Myocyte (in vitro differentiated cells): ENCODE measurements around the gene NDUFAF8. TPM values are rescaled to one million over a fixed set of nuclear protein-coding genes. Genes with fewer than 3 reads are reported as not detected.

Source experiments
- DNase-seq: peaks from one replicate; pipeline ENCODE4 v3.0.0-alpha.2; 2012; ENCODE audit warnings: low read depth
- total RNA-seq: library from RNA; depleted of rRNA; stranded (reverse); fragments of >200 nt; gene quantifications from 2 replicates; pipeline ENCODE4 v1.2.3, GENCODE V29; 2014

The NDUFAF8 gene
- total RNA-seq, 1 donor from 2014 or later = 29.2 TPM

DNA sequence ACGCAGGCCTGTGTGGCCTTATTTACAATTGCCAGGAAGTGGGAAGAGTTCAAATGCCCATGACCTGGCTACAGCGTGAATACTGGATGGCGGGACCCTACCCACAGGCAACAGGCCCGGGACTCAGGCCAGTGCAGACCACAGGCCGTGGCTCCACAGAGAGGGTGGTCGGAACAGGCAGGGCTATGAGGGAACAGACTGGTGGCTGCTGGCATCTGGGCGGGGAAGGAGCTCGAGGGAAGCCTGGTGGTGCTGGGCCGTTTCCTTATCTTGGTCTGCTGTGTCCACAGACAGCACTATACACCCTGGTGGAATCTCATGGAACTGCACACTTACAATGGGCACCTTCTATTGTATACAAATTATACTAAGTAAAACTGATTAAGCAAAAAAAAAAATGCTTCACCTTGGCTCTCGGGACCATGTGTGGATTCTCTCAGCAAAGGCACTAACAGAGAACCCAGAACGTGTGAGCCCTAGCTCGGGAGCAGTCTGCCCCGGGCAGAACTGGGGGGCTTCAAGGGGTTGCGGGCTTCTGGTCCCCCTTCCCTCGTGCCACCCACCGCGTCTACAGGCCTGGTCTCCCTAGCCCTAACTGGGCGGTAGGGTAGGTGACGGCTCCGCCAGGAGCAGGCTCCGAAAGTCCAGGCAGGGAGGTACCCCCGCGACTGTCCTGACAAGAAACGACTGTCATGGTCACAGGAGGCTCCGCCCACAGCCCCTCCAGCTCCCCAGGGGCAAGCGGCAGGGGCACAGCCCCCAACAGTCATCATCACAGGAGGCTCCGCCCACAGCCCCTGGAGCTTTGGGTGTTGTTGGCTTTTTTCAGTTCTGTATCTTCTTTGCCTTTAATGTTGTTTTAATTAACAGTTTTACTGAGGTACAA is 38.2 kb upstream of the NDUFAF8 start:
- peak; percentile 78 for DNase-seq

DNA sequence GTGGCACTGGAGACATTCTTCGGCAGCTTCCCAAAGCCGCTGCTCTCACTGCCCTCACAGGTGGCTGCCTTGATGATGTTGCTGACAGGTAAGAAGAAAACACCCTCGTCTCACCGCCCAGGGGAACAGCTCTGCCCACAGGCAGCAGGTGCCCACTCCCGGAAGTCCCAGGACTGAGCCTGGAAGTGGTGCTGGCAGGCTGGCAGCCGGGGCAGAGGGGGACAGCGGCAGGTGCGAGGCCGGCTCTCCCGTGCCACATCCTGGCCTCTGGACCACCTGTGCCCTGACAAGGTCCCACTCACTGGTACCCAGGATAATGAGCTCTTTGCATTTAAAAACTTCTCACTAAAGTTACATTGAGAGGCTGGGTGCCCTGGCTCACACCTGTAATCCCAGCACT is 36.8 kb upstream of the NDUFAF8 start:
- DNase-seq = no peak

DNA sequence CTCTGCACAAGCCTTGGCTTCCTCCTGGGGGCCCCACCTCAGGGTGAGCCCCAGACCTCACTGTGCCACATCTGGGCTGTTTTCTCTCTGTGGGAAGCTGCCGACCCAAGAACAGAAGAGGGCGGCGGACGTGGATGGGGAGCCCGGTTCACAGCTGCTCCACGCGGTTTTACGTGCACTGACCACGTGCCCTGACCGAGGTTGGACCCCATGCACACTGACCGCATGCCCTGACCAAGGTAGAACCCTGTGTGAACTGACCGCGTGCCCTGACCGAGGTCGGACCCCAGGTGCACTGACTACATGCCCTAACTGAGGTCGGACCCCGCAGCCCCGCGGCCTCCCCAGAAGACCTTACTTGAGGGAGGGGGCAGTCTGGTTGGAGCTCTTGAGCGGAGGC is 36.0 kb upstream of the NDUFAF8 start:
- no peak for DNase-seq

DNA sequence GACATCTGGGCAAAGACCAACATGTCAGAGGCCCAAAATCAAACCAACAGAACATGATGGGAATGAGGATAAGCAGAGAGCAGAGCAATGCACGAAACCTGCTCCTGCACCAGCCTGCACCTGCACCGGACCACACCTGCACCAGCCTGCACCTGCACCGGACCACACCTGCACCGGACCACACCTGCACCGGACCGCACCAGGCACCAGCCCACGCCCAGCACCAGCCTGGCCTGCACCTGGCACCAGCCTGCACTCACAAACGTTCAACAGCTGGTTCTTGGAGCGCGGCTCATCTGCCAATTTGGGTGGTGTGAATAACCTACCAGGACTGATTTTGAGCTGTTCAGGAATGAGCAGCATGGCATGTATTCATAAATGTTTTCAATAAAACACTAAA is 34.5 kb upstream of the NDUFAF8 start:
- no peak for DNase-seq

DNA sequence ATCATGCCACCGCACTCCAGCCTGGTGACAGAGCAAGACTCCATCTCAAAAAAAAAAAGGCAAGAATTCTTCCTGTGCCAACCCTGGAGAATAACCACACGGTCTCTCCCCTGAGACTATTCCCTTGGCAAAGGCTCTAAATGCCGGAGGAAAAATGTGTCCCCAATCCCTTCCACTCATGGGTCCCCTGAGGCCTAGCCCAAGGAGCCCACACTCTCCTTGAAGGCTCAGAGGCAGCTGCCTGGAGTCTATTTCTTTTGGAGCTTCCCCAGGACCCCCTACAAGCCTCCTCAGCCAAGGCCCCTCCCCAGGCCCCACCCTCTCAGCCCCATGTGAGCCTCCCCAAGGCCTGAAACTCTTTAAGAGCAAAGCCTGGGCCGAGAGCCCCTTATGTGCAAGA is 33.0 kb upstream of the NDUFAF8 start:
- DNase-seq = no peak

DNA sequence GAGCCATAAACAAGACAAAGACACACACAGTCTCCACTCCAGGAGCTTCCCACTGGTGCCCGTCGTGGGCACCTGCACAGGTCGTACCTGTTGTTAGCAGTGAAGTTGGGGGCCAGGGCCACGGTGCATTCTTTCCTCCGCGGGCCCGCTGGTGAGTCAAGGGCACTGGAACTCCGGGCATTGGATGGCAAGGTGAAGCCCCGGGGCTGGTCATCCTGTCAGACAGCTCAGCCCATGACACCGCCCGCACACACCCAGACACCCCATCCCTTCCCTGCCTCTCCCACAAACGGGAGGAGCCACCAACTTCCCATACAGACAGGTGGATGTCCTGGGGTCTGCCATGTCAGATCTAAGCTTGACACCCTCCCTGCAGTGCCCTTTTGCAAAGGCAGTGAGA is 32.5 kb upstream of the NDUFAF8 start:
- DNase-seq = no peak

DNA sequence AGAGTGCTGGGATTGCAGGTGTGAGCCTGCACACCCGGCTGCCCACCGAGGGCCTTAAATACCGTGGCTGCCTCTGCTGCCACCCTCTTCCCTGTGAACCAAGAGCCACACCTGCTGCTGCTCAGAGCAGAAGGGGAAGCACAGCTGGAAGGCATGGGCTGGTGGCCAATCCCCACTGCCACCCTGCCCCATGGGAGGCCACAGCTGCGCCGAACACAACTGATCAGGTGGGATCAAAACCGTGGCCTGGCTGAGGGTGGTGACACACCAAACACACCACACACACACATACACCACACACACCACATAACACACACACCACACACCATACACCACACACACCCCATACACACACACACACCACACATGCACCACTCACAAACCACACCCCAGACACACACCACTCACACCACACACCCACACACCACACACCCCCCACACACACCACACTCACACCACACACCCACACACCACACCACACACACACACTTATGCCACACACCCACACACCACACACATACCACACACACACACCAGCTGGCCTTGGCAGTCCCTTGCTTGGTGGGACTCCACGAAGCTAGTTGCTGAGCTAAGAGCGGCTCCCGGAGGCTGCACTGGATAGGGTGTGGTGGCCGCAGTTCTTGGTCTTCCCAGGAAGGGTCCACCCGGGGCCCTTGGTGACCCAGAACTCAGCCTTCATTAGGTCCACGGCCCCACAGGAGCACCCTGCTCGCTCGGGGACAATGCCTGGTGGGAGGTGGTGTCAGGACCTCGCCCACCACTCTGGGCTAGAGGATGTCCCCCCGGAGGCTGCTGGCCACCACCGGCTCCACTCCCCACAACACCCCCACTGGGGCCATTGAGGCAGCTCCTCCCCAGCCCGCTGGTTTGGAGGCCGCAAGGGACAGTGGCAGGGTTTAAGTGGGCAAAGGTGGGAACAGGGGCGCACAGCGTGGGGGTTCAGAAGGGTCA is 31.2 kb upstream of the NDUFAF8 start:
- peak; percentile 53 for DNase-seq

DNA sequence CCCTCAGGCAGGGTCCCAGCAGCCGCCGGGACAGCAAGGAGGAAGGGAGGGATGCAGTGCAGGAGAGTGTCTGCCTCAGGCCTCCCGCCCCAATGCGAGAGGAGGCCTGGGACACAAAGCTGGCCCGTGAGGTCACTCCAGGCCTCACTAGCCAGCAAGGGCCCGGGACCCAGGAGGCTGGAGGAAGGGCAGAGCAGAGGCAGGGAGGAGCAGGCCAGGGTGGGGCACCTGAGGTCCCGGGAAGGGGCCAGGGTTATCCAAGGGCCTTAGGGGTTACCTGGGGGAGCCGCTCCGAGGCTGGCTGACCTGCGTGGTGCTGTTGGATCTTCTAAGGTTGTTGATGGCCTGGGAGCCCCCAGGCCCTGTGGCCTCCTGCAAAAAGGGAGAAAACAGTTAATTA is 30.5 kb upstream of the NDUFAF8 start:
- DNase-seq = no peak

DNA sequence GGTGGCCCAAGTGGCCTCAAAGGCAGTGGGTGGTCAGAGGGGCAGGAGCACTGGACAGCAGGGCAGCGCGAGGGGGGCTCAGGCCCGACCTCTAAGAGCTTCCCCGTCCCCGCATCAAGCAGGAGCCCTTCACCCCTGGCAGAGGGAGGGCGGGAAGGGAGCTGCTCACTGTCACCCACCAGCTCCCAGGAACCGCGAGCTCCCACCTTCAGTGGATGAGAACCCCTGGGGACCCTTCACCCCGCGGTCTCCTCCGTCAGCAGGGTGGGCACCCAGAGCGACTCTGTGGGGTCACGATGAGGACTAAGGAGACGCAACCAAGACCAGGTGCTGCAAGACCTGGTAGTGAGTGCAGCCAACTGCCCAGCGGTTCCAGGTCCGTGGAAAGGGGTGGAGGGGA is 30.0 kb upstream of the NDUFAF8 start:
- no peak for DNase-seq

DNA sequence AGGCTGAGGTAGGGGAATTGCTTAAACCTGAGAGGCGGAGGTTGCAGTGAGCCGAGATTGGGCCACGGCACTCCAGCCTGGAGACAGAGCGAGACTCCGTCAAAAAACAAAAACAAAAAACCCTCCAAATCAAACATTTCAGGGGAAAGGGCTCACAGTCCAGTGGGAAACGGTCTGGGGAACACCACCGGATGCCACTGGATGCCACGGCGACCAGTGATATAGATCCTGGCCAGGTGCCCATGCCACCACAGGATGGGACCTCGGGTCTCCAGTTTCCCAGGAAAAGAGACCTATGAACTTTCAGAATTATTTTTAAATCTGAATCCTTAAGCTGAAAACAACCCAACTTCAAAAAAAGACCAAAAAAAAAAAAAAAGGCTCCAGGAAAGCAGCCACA is 28.7 kb upstream of the NDUFAF8 start:
- DNase-seq = no peak

DNA sequence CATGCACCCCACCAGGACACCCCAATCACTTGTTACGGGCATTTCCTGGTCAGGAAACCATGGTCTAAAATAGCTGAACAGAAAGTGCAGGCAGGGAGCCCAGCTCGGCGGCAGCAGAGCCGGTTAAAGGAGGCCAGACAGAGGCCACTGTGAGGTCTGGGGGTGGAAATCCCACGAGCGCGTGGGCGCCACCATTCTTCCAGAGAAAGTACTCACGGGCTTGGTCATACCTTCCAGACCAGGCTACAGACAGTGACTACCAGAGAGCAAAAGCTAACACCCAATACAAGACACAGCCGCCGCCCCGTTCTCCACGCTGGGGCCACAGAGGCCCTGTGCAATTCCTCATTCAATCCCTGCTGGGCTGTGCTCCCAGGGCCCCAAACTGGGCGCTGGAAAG is 28.2 kb upstream of the NDUFAF8 start:
- DNase-seq = no peak

DNA sequence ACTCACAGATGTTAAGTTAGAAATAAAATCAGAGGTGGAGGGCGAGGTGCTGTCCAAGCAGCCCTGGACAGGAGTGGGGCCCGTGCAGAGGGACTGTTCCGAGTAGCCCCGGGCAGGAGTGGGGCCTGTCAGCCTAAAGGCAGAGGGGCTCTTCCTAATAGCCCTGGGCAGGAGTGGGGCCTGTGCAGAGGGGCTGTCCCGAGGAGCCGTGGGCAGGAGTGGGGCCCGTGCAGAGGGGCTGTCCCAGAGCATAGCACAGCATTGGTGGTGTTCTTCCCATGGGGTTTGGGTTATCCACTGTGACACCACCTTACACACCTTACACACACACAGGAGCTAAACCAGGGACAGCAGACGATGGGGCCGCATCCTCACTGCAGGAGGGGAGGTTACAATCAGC is 26.8 kb upstream of the NDUFAF8 start:
- DNase-seq = no peak

DNA sequence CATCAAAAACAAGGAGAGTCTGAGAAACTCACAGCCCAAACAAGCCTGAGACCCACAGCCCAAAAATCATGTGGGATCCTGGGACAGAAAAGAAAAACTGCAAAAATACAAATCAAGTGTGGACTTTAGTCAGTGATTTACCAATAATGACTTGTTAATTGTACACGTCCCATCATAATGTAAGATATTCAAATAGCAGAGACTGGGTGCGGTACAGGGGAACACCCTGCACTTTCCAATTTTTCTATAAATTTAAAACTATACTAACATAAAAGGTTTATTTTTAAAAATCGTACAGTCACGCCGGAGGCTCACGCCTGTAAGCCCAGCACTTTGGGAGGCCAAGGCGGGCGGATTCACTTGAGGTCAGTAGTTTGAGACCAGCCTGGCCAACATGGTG is 25.1 kb upstream of the NDUFAF8 start:
- DNase-seq = no peak

DNA sequence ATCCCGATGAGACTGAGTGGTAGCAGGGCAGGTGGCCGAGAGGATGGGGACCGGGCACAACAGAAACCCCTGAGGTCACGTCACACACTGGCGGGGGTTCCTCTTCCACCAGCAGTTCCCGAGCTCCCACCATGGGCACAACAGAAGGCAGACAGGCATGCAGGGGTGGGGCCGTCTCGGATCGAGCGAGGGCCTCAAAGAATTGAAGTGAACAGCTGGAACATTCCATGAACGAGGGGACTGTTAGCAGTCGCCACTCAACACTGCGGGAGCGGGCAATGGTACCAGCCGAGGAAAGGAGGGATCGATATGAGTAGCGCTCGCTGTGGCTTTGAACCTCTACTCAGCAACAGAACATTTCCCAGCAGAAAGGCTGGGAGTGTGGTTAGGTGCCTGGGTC is 21.6 kb upstream of the NDUFAF8 start:
- peak; percentile 39 for DNase-seq

DNA sequence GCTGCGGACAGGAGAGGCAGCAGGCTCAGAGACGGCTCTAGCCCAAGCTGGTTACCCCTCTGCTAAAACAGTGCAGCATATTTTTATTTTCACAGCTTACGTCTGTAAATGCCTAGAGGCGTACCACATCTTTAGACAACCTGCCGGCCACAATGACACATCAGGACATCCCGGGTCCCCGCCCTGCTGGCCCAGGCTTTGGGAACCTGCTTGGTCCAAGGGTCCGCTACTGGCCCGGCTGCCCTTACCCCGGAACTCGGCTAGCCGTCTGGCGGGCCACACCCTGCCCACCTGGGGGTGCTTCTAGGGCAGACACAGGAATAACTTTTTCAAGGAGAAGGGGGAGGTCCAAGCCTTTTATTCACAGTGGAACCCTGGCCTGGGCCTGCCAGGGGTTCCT is 20.7 kb upstream of the NDUFAF8 start:
- DNase-seq = no peak

DNA sequence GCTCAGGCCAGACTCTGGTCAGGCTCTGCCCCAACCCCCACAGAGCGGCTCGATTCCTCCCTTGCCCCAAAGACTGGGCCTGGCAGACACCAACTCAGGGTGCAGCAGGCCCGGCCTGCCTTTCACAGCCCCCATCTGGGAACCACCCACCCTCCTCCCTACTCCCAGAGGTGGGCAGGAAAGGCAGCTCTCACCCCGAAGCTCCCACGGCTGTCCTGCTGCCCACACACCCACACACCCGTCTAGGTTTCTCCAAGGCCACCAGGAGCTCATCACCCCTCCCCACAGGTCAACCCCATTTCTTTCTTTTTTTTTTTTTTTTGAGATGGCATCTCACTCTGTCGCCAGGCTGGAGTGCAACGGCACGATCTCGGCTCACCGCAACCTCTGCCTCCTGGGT is 20.1 kb upstream of the NDUFAF8 start:
- no peak for DNase-seq

DNA sequence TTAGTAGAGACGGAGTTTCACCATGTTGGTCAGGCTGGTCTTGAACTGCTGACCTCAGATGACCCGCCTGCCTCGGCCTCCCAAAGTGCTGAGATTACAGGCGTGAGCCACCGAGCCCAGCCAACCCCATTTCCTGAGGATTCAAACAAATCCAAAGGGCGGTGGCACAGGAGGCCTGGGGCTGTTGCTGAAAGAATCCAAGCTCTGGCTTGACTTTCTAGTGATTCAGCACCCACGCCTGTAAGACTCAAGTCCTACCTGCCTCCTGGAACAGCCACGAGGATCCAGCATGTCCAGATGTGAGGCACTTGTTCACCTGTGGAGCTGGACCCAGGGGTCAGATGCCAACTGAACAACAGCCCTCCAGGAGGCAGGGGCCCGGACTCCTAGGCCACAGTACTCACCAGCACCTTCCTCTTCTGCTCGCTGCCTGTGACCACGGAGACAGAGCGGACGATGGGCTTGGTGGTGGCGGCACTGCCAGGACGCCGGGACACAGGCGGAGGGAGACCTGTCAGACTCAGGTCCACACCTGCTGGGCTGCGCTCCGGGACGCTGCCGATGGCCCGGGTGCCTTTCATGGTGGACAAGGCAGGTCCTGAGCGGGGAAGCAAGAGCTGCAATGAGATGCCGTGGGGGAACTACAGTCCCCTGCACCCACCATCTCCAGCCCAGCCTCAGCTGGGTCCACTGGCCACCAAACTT is 19.5 kb upstream of the NDUFAF8 start:
- DNase-seq = no peak

DNA sequence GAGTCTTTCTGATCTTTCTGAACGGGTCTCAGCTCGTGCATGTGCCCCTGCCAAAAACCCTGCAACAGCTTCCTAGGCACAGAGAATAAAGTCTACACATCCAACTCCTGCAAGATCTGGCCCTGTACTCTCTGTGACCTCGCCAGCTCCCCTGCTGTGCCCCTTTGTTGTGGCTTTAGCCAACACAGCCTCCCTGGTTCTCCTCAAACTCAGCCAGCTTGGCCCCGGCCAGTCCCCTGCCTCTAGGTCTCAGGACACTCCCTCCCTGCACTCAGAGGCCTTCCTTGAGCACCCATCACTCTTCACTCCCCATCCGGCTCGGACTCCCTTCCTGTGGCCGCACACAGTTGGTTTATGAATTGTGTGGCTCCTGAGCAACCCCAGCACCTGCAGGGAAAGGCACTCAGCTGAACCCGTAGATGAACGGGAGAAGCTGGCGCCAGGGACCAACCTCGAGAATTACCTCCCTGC is 17.7 kb upstream of the NDUFAF8 start:
- no peak for DNase-seq

DNA sequence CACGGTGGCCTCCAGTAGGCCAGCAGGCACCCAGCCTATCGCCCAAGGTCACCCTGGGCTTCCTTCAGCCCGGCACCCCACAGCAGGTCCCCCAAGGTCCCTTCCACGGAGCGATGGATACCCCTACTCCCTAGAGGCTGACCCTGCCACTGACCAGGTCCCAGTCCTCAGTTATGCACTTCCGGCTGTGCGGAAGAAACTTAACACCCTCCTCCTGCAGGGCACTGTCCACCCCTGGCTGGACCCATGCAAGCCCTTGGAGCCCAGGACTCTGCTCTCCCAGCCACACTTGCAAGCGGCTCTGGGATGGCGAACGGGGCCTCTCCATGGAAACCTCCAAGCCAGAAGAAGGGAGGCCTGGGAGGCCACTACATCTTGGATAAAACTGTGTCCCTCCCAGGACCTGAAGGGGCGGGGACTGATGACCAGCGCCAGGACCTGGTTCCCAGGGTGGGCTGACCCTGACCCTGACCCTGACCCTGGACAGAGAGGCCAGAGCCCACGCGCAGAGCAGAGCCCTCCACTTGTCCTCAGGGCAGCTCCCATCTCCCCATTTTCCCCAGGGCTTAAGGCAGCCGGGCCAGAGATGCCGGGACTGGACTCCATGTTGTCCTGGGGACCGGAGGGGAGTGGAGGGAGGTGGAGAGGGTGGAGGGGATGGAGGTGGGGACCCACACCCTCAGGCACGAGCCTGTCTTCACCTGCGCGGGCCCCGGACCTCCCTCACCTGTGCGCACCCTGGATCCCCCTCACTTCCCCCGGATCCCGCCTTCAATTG is 17.1 kb upstream of the NDUFAF8 start:
- no peak for DNase-seq

DNA sequence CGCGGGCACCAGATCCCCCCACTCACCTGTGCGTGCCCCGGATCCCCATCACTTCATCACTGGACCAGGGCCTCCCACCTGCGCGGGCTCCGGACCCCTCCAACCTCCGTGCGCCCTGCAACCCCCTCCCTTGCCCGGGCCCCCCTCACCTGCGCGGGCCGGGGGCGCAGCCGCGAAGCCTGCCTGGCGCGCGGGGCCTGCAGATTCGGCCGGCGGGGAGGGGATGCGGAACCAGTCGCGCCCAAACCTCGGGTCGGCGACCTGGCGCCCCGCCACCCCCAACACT is 16.6 kb upstream of the NDUFAF8 start:
- no peak for DNase-seq
